Measurements from ENCODE around the gene SPATA17. TPM values are rescaled to one million over a fixed set of nuclear protein-coding genes. Genes with fewer than 3 reads are reported as not detected.

Gene SPATA17
- total RNA-seq, 3 donors from 2014 or later (not counting 1 experiment from before 2014, with no cell fraction given): not detected

- no peaks in the 10 kb centered on the region for H3K4me1 Mint-ChIP-seq
- DNase-seq: no peak
- Histone ChIP-seq H3K4me3 (ENCODE audit: low read length) (no peak overlapping the region), H3K4me1 (ENCODE audit: control insufficient read depth, insufficient read depth, low read length) (no peaks in the 10 kb centered on the region), H3K27me3 (ENCODE audit: control insufficient read depth, insufficient read depth, low read length) (no peaks in the 10 kb centered on the region), H3K36me3 (ENCODE audit: control insufficient read depth, insufficient read depth, low read length) (no peaks in the 10 kb centered on the region), H3K9me3 (ENCODE audit: control insufficient read depth, insufficient read depth, low read length) (no peaks in the 10 kb centered on the region), H3K27ac (ENCODE audit: low read length) (no peak overlapping the region)
- no peaks in the 10 kb centered on the region for H3K36me3 Mint-ChIP-seq
- no peak overlapping the region for H3K4me3 Mint-ChIP-seq
- intact Hi-C loops (cut with micrococcal nuclease): no loop called here
- peaks cover 0 to 14% of the 10 kb centered on the region in 2 donors for H3K27me3 Mint-ChIP-seq (ENCODE audit: low read depth in 2 of 2)
- H3K27ac Mint-ChIP-seq: no peak overlapping the region
- WGBS (ENCODE audit: insufficient coverage): 100% methylated on average over 3 of the region's 4 CpGs
- no peak for ATAC-seq
- no peak for TF ChIP-seq CTCF (IDR thresholded peaks at IDR 0.05)
- H3K9me3 Mint-ChIP-seq: no peaks in the 10 kb centered on the region
Observed at GRCh38 chr1:217650674-217651073, 19.5 kb downstream of the SPATA17 start.

GRCh38 chr1:217660353-217661062, 29.4 kb downstream of the SPATA17 start:
- Mint-ChIP-seq H3K27me3 (ENCODE audit: low read depth in 2 of 2) (peaks cover 0 to 5% of the 10 kb centered on the region in 2 donors), H3K9me3 (peaks cover 0 to 3% of the 10 kb centered on the region in 2 donors), H3K27ac (no peak overlapping the region), H3K4me3 (no peak overlapping the region), H3K36me3 (no peaks in the 10 kb centered on the region), H3K4me1 (no peaks in the 10 kb centered on the region)
- no peaks in the 10 kb centered on the region for H3K9me3 ChIP-seq (ENCODE audit: control insufficient read depth, insufficient read depth, low read length)
- no peaks in the 10 kb centered on the region for H3K27me3 ChIP-seq (ENCODE audit: control insufficient read depth, insufficient read depth, low read length)
- WGBS (ENCODE audit: insufficient coverage): 67% methylated on average over 3 of the region's 5 CpGs
- H3K4me3 ChIP-seq (ENCODE audit: low read length): no peak overlapping the region
- DNase-seq (peak in 1 of 2 donors; percentile 14), ATAC-seq (no peak)
- intact Hi-C loops (cut with micrococcal nuclease): no loop called here
- H3K36me3 ChIP-seq (ENCODE audit: control insufficient read depth, insufficient read depth, low read length): no peaks in the 10 kb centered on the region
- TF ChIP-seq CTCF (IDR thresholded peaks at IDR 0.05): no peak
- no peak overlapping the region for H3K27ac ChIP-seq (ENCODE audit: low read length)
- no peaks in the 10 kb centered on the region for H3K4me1 ChIP-seq (ENCODE audit: control insufficient read depth, insufficient read depth, low read length)

GRCh38 chr1:217661407-217661806, 30.3 kb downstream of the SPATA17 start:
- H3K4me1 Mint-ChIP-seq: no peaks in the 10 kb centered on the region
- ATAC-seq (no peak), DNase-seq (no peak)
- no peak for TF ChIP-seq CTCF (IDR thresholded peaks at IDR 0.05)
- Histone ChIP-seq H3K4me3 (ENCODE audit: low read length) (no peak overlapping the region), H3K27me3 (ENCODE audit: control insufficient read depth, insufficient read depth, low read length) (no peaks in the 10 kb centered on the region), H3K4me1 (ENCODE audit: control insufficient read depth, insufficient read depth, low read length) (no peaks in the 10 kb centered on the region), H3K27ac (ENCODE audit: low read length) (no peak overlapping the region), H3K36me3 (ENCODE audit: control insufficient read depth, insufficient read depth, low read length) (no peaks in the 10 kb centered on the region), H3K9me3 (ENCODE audit: control insufficient read depth, insufficient read depth, low read length) (no peaks in the 10 kb centered on the region)
- H3K27ac Mint-ChIP-seq: no peak overlapping the region
- H3K9me3 Mint-ChIP-seq: peaks cover 3 to 4% of the 10 kb centered on the region in 2 donors
- intact Hi-C loops (cut with micrococcal nuclease): no loop called here
- no peaks in the 10 kb centered on the region for H3K36me3 Mint-ChIP-seq
- peaks cover 0 to 9% of the 10 kb centered on the region in 2 donors for H3K27me3 Mint-ChIP-seq (ENCODE audit: low read depth in 2 of 2)
- H3K4me3 Mint-ChIP-seq: no peak overlapping the region

Data from natural killer cell (primary cell).